Panc1 (cell line): ENCODE data around the gene CDK5RAP3. TPM values are rescaled to one million over a fixed set of nuclear protein-coding genes. Genes with fewer than 3 reads are reported as not detected.

Experiments used
- ATAC-seq: fragments of 200-7000 bp; cut with Tn5 transposase; 2 replicates; pipeline ENCODE4 v1.9.1; 2020; ENCODE audit warnings: mild to moderate bottlenecking, moderate library complexity
- BruUV-seq: library from RNA; stranded (reverse); fragments of 400-500 nt; replicated peaks from 2 replicates; lab custom pipeline; 2021; lab: Mats Ljungman, UMichigan
- CTCF ChIA-PET: fragments of 300-600 bp; sonication (Branson Sonifier 250); formaldehyde crosslinking; loops from one replicate; lab custom pipeline; 2022; ENCODE audit warnings: antibody characterized with exemption; lab: Charles Lee
- POLR2A ChIA-PET: fragments of 300-600 bp; sonication (Branson Sonifier 250); formaldehyde crosslinking; loops from one replicate; lab custom pipeline; 2022; ENCODE audit warnings: antibody characterized with exemption; lab: Charles Lee
- DNase-seq: peaks from one replicate; pipeline ENCODE4 v3.0.0-alpha.2; 2010; ENCODE audit warnings: low read depth, low spot score
- H3K27ac ChIP-seq: 2 replicates; pipeline ENCODE4 v1.5.1; 2011; ENCODE audit warnings: mild to moderate bottlenecking, low read length, inconsistent platforms
- H3K27me3 ChIP-seq: fragments of 200-500 bp; sonication (Bioruptor generic); 2 replicates; pipeline ENCODE4 v1.6.0; 2014; ENCODE audit warnings: low read length, inconsistent platforms; ENCODE audit not compliant: control insufficient read depth, insufficient read depth
- H3K36me3 ChIP-seq: fragments of 200-500 bp; sonication (Bioruptor generic); 2 replicates; pipeline ENCODE4 v1.5.1; 2014; ENCODE audit warnings: inconsistent platforms, mild to moderate bottlenecking, low read length, moderate library complexity; ENCODE audit not compliant: control insufficient read depth, insufficient read depth
- H3K4me1 ChIP-seq: 2 replicates; pipeline ENCODE4 v1.5.1; 2011; ENCODE audit warnings: inconsistent platforms, mild to moderate bottlenecking, low read length, moderate library complexity; ENCODE audit not compliant: control insufficient read depth, insufficient read depth
- H3K4me3 ChIP-seq, 2 experiments: 2 replicates each; pipeline ENCODE4 v1.5.1; 2011 to 2012; ENCODE audit warnings: low read depth in 2 of 2, low read length in 2 of 2, mild to moderate bottlenecking in 2 of 2, inconsistent platforms in 1 of 2, moderate library complexity in 1 of 2
- H3K9me3 ChIP-seq: fragments of 200-500 bp; sonication (Bioruptor generic); 2 replicates; pipeline ENCODE4 v1.5.1; 2014; ENCODE audit warnings: low read depth, mild to moderate bottlenecking, inconsistent platforms, low read length, moderate library complexity; ENCODE audit not compliant: control insufficient read depth, insufficient read depth
- CTCF ChIP-seq: fragments of 450-650 bp; IDR thresholded peaks from 2 replicates; pipeline ENCODE4 v1.5.1; 2017; ENCODE audit warnings: mild to moderate bottlenecking
- POLR2AphosphoS5 ChIP-seq: IDR thresholded peaks from 2 replicates; pipeline ENCODE4 v1.6.1; 2012; ENCODE audit warnings: mild to moderate bottlenecking, low read depth, low read length, moderate library complexity
- REST ChIP-seq, 2 experiments: IDR thresholded peaks; 2 replicates each; pipeline ENCODE4 v1.6.1; 2011 to 2012; ENCODE audit warnings: low read depth in 2 of 2, control low read depth in 1 of 2, low read length in 1 of 2, mild to moderate bottlenecking in 1 of 2, moderate library complexity in 1 of 2; ENCODE audit not compliant: insufficient read depth in 1 of 2
- SIN3A ChIP-seq: IDR thresholded peaks from 2 replicates; pipeline ENCODE4 v1.6.1; 2012; ENCODE audit warnings: low read depth, mild to moderate bottlenecking, low read length, moderate library complexity, borderline replicate concordance; ENCODE audit not compliant: insufficient read depth
- TCF7L2 ChIP-seq: IDR thresholded peaks from 2 replicates; pipeline ENCODE4 v1.6.1; 2011; ENCODE audit warnings: mild to moderate bottlenecking, low read depth, low read length, inconsistent platforms
- in situ Hi-C: cut with HindIII; loops from 2 replicates; pipeline ENCODE4 v1.10.0; 2016; ENCODE audit warnings: low sequenced_read_pairs, low pct_unique_long_range_greater_than_20kb
- intact Hi-C: fragments of 100-400 bp; cut with micrococcal nuclease; formaldehyde crosslinking; loops from one replicate; pipeline ENCODE4 v1.10.0; 2022; ENCODE audit not compliant: unreplicated experiment
- total RNA-seq: library from RNA; stranded (reverse); gene quantifications from one replicate; pipeline ENCODE4 v1.2.1, GENCODE V29; 2021; ENCODE audit not compliant: unreplicated experiment

Gene CDK5RAP3
- total RNA-seq, 1 experiment from 2014 or later = 193 TPM

- POLR2A ChIA-PET = no interaction called here
- intact Hi-C loops = no loop called here
- no peak for TF ChIP-seq TCF7L2
- no peak for TF ChIP-seq REST (IDR thresholded peaks at IDR 0.05; ENCODE audit: insufficient read depth in 1 of 2, low read depth in 2 of 2, low read length in 1 of 2)
- TF ChIP-seq SIN3A = no peak
- no peak for TF ChIP-seq CTCF
- no peak for TF ChIP-seq POLR2AphosphoS5
- Histone ChIP-seq H3K4me1 (peaks cover 13% of the 10 kb centered on the region; the same call in 1 of the 2 replicates), H3K27me3 (no peaks in the 10 kb centered on the region), H3K27ac (no peak overlapping the region), H3K36me3 (no peaks in the 10 kb centered on the region), H3K9me3 (no peaks in the 10 kb centered on the region), H3K4me3 (peak overlapping the region; percentile 26 to 36)
- no TSS peak for BruUV-seq
- CTCF ChIA-PET = interaction anchor here (0.6 to 1.2 kb wide), 2 partner anchors 9 to 71 kb away, joined by 4 read pairs; no protein-coding TSS in a partner anchor
- ATAC-seq = 0 out of 2 replicates have a peak, but pooled peaks have one; percentile 37
- no peak for DNase-seq
- in situ Hi-C loops = no loop called here
Measured at GRCh38 chr17:48012151-48012520, 41.2 kb downstream of the CDK5RAP3 start.

GRCh38 chr17:48012654-48013053 is 41.7 kb downstream of the CDK5RAP3 start:
- no peak for TF ChIP-seq CTCF
- no peak for TF ChIP-seq SIN3A
- no peak for TF ChIP-seq POLR2AphosphoS5
- no peak for TF ChIP-seq TCF7L2
- TF ChIP-seq REST (IDR thresholded peaks at IDR 0.05; ENCODE audit: insufficient read depth in 1 of 2, low read depth in 2 of 2, low read length in 1 of 2) = no peak
- Histone ChIP-seq H3K36me3 (no peaks in the 10 kb centered on the region), H3K9me3 (no peaks in the 10 kb centered on the region), H3K4me1 (peaks cover 13% of the 10 kb centered on the region; the same call in 1 of the 2 replicates), H3K27ac (no peak overlapping the region), H3K4me3 (no peak overlapping the region), H3K27me3 (no peaks in the 10 kb centered on the region)
- CTCF ChIA-PET = interaction anchor here (0.6 kb wide), 1 partner anchor 70 kb away, joined by 4 read pairs; no protein-coding TSS in a partner anchor
- no peak for DNase-seq
- peak; percentile 36; the same call in 1 of the 2 replicates for ATAC-seq
- POLR2A ChIA-PET = no interaction called here
- BruUV-seq = no TSS peak
- in situ Hi-C loops = no loop called here
- intact Hi-C loops = no loop called here
